ENCODE measurements around the gene PPP4R2.

DNA sequence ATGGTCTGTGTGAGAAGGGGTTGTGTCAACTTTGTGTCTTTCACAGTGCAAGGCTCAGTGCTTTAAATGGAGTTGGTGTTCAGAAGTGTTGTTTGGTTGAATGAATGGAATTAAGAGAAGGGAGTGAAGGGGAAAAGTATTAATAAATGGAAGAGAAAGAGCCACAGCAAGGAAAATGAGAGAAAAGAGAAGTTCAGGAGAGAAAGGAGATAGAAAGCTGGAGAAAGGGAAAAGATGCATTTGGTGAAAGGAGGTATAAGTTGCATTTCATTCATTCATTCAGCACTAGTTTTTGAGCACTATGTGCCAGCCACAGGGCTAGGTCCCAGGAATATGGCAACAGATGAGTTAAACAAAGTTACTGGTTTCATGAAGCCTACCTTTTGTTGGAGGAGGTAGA is 34.3 kb upstream of the PPP4R2 start:
- no peak for TF ChIP-seq POLR2A (IDR thresholded peaks at IDR 0.05; ENCODE audit: low read depth, low read length)
- TF ChIP-seq, protein P1, sequence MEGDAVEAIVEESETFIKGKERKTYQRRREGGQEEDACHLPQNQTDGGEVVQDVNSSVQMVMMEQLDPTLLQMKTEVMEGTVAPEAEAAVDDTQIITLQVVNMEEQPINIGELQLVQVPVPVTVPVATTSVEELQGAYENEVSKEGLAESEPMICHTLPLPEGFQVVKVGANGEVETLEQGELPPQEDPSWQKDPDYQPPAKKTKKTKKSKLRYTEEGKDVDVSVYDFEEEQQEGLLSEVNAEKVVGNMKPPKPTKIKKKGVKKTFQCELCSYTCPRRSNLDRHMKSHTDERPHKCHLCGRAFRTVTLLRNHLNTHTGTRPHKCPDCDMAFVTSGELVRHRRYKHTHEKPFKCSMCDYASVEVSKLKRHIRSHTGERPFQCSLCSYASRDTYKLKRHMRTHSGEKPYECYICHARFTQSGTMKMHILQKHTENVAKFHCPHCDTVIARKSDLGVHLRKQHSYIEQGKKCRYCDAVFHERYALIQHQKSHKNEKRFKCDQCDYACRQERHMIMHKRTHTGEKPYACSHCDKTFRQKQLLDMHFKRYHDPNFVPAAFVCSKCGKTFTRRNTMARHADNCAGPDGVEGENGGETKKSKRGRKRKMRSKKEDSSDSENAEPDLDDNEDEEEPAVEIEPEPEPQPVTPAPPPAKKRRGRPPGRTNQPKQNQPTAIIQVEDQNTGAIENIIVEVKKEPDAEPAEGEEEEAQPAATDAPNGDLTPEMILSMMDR (conservative IDR thresholded peaks at IDR 0.05; ENCODE audit: low read depth, low read length), result no peak
- TF ChIP-seq RFX5 (IDR thresholded peaks at IDR 0.05; ENCODE audit: low read depth, low read length), result no peak
- TF ChIP-seq, protein P2, sequence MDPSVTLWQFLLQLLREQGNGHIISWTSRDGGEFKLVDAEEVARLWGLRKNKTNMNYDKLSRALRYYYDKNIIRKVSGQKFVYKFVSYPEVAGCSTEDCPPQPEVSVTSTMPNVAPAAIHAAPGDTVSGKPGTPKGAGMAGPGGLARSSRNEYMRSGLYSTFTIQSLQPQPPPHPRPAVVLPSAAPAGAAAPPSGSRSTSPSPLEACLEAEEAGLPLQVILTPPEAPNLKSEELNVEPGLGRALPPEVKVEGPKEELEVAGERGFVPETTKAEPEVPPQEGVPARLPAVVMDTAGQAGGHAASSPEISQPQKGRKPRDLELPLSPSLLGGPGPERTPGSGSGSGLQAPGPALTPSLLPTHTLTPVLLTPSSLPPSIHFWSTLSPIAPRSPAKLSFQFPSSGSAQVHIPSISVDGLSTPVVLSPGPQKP (IDR thresholded peaks at IDR 0.05; ENCODE audit: borderline replicate concordance, low read depth, low read length), result no peak
